Stimulated activated CD8-positive, alpha-beta memory T cell treated with anti-CD3 and anti-CD28 coated beads, Interleukin-7, amount 100 ng/mL, for 1 hour (primary cell): Measurements from ENCODE around the gene CDC37.

Source experiments
- DNase-seq, 2 donors: peaks; one replicate each; pipeline ENCODE4 v3.0.0-alpha.2; 2020; ENCODE audit warnings: low read depth in 2 of 2

Gene CDC37

GRCh38 chr19:10353793-10354391 lies 49.5 kb downstream of the CDC37 start:
- DNase-seq = no peak

- no peak for DNase-seq
Measured at GRCh38 chr19:10352764-10353671, 50.3 kb downstream of the CDC37 start.

- DNase-seq = no peak
Measured at GRCh38 chr19:10346509-10346908, 56.8 kb downstream of the CDC37 start.

- DNase-seq = no peak
Measured at GRCh38 chr19:10344780-10345179, 58.6 kb downstream of the CDC37 start.

- no peak for DNase-seq
Measured at GRCh38 chr19:10343495-10343894, 59.8 kb downstream of the CDC37 start.
